IPS-18c (cell line): ENCODE results near the gene SHISA3.

Experiments used
- H3K4me3 ChIP-seq: 2 replicates; pipeline ENCODE4 v1.7.0; 2013; ENCODE audit warnings: low read depth, mild to moderate bottlenecking, low read length, moderate library complexity; ENCODE audit not compliant: insufficient read depth
- H3K9me3 ChIP-seq: one replicate; pipeline ENCODE4 v1.6.1; 2013; ENCODE audit warnings: mild to moderate bottlenecking, low read length, moderate library complexity; ENCODE audit not compliant: control insufficient read depth, insufficient read depth

SHISA3 gene

DNA sequence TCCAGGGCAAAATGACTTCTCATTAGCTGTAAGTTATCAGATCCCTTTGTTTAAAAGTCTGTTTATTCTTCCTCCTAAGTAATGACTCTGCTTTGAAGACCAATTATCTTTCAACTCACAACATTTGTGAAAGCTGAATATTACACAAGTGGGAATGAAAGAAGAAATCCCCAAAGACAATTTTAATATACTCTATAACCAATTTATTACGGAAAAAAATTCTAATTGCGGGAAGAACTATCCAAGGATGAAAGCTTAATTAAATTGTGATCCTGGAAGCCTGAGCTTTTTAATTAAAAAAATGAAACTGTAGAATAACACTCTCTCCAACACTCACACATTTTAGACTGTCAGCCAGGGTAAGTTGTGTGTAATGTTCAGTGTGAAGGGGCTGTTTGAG lies 15.6 kb upstream of the SHISA3 start:
- Histone ChIP-seq H3K4me3 (no peak overlapping the region), H3K9me3 (no peaks in the 10 kb centered on the region)

DNA sequence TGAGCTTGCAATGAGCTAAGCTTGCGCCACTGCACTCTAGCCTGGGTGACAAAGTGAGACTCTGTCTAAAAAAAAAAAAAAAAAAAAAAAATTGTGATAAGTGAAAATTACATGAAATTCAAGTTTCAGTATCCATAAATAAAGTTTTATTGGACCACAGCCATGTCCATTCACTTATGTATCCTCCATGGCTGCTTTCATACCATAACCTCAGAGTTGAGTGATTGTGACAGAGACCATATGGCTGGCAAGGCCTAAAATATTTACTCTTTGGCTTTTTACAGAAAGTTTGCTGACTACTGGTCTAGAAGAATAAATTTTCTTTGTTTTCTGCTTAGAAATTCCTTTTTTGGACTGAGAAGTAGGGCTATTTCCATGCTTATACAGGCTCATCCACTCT lies 11.8 kb upstream of the SHISA3 start:
- Histone ChIP-seq H3K4me3 (no peak overlapping the region), H3K9me3 (peaks cover 2% of the 10 kb centered on the region)

DNA sequence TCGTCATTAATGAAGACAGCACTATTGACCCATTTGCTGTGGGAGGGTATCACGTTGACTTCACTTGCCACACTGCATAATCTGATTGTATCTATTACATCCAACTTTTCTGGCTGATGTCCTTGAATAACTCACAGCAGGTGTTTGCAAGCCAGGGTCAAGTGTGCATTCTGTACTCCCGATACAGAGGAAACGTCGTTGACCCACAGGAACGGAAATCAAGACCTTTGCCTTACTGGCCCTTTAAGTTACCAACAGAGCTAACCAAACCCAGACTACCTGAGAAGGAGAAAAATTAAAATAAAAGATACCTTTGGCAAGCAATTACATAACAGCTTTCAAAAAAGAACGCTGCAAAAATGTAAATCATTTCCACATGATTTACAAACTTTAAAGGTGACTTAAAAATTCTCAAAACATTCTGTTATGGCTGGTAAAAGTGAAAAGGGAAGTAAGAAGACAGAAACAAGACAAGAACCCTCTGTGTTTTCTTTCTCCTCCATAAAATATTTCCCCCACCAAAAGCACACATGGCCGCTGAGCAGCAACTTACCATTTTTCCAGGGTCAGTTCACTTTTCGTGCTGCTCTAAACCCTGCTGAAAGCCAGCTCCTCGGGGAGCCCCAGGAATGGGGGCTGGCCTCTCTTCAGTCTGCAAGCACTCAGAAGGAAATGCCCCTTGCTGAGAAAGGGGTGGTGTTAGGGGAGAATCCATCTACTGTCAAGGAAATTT lies 6.5 kb upstream of the SHISA3 start:
- no peak overlapping the region for H3K4me3 ChIP-seq
- H3K9me3 ChIP-seq, result peaks cover 2% of the 10 kb centered on the region

DNA sequence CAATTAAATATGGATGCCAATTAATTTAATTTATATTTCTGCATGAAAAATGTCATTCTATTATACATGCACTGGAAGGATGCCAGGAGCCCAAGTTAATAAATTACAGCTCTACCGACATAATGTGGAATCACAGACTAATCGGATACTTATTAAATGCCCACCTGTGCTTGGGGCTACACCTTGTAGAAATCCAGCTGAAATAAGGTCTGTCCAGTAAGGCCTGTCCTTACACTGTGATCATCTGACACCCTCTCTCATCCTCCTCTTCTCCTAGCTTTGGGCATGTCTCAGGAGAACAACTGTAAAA lies 6.0 kb upstream of the SHISA3 start:
- peaks cover 2% of the 10 kb centered on the region for H3K9me3 ChIP-seq
- no peak overlapping the region for H3K4me3 ChIP-seq

DNA sequence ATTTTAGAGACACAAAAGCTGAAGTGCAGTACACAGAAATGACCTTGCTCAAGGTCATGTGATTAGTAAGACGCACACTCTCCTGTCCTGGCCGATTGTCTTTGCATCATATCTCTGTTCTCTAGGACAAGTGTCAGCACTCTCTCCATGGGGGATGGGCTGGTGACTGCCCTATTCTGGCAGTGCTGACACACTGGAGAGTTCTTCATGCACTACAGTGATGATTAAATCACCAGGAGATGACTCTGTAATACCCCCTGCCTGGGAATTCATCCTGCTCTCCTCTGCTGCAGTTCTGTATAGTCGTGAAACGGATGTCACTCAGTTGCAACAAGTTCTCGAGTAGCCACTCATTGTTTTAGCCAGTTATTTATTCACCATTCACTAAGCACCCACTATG lies 5.3 kb upstream of the SHISA3 start:
- peaks cover 2% of the 10 kb centered on the region for H3K9me3 ChIP-seq
- no peak overlapping the region for H3K4me3 ChIP-seq

DNA sequence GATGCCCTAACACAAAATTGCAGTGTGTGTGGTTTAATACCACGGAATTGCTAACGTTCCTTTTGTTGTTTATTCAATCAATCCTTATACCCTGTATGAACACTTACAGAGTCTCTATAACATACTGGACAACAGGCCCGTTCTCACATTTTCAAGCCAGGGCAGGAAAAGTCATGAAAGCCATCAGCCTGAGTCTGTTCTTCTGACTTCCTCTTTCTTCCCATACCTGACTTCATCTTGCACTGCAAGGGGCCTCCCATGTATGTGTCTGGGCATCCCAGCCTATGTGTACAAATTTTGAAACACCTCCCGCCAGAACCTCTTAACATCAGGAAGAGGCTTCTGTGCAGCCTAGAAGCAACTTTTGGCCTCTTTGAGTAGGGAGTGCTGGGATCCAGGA lies 4.9 kb upstream of the SHISA3 start:
- peaks cover 2% of the 10 kb centered on the region for H3K9me3 ChIP-seq
- H3K4me3 ChIP-seq, result no peak overlapping the region

DNA sequence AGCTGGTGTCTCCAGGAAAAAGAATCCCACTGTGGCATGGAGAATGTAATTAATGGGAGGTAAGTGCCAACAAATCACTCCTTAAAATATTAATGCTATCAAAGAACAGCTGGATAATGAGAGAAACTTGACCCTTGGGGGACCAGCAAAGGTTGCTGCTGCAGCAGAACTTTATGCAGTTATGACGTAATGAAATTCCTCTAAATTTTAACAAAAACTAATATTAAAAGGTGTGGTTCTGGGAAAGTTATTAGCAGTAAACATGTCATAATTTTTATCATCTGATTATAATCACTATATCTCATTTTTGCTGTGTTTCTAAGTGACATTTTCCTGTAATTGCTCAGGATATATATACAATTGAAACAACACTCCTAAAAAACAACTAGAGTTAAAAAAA lies 1.7 kb upstream of the SHISA3 start:
- no peak overlapping the region for H3K4me3 ChIP-seq
- no peaks in the 10 kb centered on the region for H3K9me3 ChIP-seq

DNA sequence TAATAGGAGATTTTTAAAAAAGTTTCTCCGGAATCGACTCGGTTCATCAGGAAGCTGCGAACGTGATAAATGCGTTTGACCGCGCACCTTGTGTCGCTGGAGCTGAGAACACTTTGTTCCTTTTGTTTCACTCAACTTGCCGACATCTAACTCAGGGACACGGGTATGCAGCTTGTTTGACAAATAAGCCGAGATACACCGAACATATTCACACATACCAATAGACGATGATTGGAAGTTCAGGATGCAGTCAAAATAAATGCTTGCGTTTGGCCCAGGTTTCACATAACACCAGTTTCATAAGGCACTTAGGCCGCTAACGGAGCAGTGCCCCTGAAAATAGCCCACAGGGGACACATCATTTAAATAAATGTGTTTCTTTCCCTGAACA lies 932 bp upstream of the SHISA3 start:
- no peaks in the 10 kb centered on the region for H3K9me3 ChIP-seq
- peak overlapping the region; percentile 17; the same call in 1 of the 2 replicates for H3K4me3 ChIP-seq

DNA sequence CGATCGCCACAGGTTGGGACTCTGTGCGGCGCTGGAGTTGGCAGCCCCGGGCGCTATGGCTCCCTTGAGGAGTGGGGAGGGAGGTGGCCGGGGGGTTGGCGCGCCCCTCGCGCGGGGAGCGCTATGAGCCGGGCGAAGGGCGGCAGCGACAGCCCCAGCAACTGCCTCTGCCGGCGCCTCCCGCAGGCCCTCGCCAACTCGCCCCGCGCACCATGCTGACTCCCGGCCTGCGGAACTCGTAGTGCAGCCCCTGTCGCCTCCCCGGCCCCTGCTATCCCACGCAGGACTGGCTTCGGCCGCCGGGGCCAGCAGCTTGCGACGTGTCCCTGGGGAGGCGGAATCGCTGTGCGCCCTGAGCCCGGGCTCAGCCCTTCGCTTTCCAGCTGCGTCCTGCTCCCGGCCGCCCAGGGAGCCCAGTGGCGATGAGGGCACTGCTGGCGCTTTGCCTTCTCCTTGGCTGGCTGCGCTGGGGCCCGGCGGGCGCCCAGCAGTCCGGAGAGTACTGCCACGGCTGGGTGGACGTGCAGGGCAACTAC lies 415 bp downstream of the SHISA3 start:
- Histone ChIP-seq H3K4me3 (peak overlapping the region; percentile 64), H3K9me3 (no peaks in the 10 kb centered on the region)

DNA sequence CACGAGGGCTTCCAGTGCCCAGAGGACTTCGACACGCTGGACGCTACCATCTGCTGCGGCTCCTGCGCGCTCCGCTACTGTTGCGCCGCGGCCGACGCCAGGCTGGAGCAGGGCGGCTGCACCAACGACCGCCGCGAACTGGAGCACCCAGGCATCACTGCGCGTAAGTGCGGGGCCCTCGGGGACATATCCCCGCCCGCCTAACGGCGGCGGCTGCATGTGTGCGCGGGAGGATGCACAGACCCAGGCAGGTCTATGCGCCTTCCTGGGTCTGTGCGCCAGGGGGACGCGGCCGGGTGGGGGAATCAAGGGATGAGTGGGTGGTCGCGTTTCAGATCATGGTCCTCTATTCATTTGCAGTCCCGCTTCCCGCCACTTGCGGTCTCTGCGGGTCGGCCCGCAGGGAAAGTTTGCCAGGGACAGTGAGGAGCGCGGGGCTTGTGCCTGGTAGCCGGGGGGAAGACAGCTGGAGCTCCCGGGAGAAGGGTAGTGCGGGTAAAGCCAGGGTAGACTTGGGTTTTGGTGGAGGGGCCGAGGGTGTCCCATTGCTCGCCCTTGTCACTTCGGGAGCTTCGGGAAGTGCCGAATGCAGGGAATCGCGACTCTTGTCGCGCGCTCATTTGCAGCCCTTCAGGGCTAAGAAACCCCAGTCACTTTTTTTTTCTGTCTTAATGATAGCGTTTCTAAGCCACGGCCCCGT lies 1.0 kb downstream of the SHISA3 start:
- H3K9me3 ChIP-seq, result no peaks in the 10 kb centered on the region
- H3K4me3 ChIP-seq, result peak overlapping the region; percentile 64

DNA sequence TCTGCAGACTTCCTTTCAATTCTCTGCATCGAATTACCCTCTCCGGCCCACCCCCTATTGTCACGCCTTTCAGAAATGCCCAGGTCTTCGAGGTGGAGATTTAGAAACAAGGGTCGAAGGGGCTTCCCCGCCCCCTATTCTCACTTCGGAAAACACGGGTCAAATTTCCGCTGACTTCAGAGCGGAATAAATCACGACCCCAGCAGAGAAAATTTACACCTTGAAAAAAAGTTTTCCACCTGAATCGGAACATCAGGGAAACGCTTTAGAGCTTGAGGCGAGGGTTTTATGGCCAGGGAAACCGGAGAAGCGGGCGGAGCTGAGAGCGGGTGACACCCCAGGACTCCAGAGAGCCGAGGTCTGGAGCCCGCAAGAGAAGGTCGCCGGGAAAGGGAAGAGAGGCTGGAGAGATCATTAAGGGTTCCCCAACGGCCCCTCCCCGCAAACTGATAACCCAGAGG lies 1.6 kb downstream of the SHISA3 start:
- peak overlapping the region; percentile 64 for H3K4me3 ChIP-seq
- no peaks in the 10 kb centered on the region for H3K9me3 ChIP-seq

DNA sequence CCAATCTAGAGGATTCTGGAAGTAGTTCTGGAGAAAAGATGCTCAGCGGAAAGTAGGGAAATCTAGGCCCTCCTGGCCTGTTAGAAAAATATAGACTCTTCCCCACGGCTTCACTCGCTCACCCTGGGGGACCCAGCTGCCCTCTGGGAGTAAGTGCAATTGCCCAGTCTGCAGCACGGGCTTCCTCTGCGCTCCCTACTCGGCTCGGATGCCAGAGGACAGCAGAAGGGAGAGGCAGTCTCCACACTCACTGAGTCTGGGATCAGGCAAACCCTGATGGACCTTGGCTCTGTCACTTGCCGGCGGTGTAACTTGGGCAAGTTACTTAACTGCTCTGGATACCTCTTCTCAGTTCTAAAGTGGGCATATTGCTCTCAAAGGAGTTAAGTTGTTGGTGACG lies 2.1 kb downstream of the SHISA3 start:
- H3K9me3 ChIP-seq, result no peaks in the 10 kb centered on the region
- peak overlapping the region; percentile 64 for H3K4me3 ChIP-seq

DNA sequence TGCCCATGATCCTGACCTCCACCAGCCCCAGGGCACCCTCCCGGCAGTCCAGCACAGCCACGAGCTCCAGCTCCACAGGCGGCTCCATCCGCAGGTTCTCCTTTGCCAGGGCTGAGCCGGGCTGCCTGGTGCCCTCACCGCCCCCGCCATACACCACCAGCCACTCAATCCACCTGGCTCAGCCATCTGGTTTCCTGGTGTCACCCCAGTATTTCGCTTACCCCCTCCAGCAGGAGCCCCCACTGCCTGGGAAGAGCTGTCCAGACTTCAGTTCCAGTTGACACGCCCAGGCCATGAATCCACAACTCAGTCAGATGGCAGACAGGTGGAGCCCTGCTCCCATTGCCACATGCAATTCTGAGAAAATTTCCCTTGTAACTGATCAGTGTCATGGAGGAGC lies 3.9 kb downstream of the SHISA3 start:
- Histone ChIP-seq H3K9me3 (no peaks in the 10 kb centered on the region), H3K4me3 (no peak overlapping the region)

DNA sequence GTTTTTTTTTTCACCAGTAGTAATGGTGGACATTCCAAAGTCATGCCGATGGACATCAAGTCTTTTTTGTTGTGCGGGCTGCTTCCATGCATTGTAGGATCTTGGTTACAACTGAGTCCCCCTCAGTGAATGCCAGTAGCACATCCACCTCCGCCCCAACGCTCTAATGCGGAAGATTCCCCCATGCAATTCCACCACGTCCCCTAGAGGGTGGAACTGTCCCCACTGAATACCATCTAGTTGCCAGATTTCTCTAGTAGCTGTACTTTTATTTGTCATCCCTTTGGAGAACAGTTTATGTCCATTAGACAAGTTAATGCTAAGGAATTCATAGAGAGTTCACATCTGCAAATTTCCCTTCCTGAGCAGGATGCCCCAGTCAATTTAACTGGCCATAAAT lies 6.7 kb downstream of the SHISA3 start:
- H3K4me3 ChIP-seq, result no peak overlapping the region

DNA sequence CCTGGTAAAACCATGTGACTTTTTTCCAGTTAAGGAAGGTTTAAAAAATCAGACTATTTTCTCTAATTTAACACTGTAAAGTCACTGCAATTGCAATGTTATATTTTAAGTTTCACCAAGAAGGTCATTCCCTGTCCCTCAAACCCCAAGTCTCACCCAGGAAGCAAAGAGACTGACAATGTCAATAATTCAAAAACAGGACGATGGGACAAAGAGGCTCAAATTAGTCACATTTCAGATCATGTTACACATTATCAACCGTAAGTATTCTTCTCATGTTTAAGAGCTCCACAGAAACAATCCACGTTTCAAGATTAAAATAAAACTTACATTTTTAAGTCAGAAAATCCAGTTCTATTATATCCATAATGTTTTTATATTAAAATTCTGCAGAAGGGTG lies 13.2 kb downstream of the SHISA3 start:
- H3K9me3 ChIP-seq, result no peaks in the 10 kb centered on the region
- H3K4me3 ChIP-seq, result no peak overlapping the region

More for the DNA sequence above, 6.7 kb downstream of the SHISA3 start:
- no peaks in the 10 kb centered on the region for H3K9me3 ChIP-seq

DNA sequence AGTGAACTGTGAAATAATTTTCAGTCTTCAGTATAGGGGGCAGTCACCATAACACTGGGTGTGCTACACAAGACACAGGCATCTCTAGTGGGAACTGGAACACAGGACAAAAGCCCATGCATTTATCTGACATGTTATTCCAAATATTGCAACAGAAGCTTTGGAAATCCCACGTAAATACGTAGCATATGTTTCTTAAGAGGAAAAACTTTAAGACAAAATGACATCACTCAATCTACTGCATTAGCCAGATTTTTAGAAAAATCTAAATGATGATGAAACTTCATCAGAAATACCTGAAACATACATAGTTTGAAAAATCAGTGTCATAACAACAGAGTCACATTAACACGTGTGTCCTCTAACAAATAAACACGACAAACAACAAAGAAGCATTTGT lies 14.5 kb downstream of the SHISA3 start:
- Histone ChIP-seq H3K9me3 (no peaks in the 10 kb centered on the region), H3K4me3 (no peak overlapping the region)

DNA sequence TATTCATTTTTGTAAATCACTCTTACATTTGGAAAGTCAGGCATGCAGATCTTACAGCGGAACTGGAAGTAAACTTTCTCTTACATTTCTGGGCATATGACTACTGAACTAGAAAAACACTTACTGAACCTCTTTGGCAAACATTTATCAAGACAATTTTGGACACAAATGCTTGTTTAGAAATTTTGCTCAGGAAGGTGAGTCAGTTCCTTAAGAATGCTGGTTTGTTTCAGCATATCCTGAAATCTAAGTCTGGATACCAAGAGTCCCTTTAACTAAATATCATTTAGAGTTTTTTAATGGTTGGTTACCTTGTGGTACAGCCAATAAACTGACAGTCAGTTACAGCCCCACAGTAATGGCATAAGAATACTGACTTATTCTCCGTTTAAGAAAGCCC lies 15.0 kb downstream of the SHISA3 start:
- no peak overlapping the region for H3K4me3 ChIP-seq

DNA sequence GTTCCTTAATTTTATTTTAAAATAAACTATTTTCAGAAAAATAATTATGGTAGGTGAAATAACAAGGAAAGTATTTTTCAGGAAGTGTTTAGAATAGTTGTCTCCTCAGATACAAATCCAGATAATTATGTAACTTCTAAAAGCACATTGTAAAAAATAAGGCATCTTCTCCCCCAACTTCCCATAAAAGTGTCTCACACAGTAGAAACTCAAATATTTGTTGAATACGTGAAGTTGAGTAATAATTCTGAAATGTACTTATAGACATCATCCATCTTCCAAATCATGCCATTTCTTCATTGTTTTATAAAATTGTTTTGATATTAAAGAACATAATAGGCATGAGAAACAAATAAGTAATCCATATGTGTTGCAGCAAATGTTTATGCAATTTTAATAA lies 18.0 kb downstream of the SHISA3 start:
- Histone ChIP-seq H3K9me3 (no peaks in the 10 kb centered on the region), H3K4me3 (no peak overlapping the region)

More for the DNA sequence above, 15.0 kb downstream of the SHISA3 start:
- no peaks in the 10 kb centered on the region for H3K9me3 ChIP-seq
